ENCODE data around the gene STPG2.

- no peak for TF ChIP-seq MYC (IDR thresholded peaks at IDR 0.05; ENCODE audit: low read depth, low read length)
- TF ChIP-seq, protein P1, sequence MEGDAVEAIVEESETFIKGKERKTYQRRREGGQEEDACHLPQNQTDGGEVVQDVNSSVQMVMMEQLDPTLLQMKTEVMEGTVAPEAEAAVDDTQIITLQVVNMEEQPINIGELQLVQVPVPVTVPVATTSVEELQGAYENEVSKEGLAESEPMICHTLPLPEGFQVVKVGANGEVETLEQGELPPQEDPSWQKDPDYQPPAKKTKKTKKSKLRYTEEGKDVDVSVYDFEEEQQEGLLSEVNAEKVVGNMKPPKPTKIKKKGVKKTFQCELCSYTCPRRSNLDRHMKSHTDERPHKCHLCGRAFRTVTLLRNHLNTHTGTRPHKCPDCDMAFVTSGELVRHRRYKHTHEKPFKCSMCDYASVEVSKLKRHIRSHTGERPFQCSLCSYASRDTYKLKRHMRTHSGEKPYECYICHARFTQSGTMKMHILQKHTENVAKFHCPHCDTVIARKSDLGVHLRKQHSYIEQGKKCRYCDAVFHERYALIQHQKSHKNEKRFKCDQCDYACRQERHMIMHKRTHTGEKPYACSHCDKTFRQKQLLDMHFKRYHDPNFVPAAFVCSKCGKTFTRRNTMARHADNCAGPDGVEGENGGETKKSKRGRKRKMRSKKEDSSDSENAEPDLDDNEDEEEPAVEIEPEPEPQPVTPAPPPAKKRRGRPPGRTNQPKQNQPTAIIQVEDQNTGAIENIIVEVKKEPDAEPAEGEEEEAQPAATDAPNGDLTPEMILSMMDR (IDR thresholded peaks at IDR 0.05; ENCODE audit: low read depth, low read length) = no peak
Measured at GRCh38 chr4:97774347-97774989, 368.8 kb downstream of the STPG2 start.

Data from NB4 (cell line).